Fibroblast of lung (primary cell): ENCODE data around the gene PANK4.

ENCODE experiments used
- EZH2 ChIP-seq: IDR thresholded peaks from 2 replicates; pipeline ENCODE4 v1.5.1; 2012; ENCODE audit warnings: low read length, control low read depth, mild to moderate bottlenecking; ENCODE audit errors: missing control alignments
- TF ChIP-seq, protein P1 (sequence below), 2 donors: IDR thresholded peaks in 1 of 2; conservative IDR thresholded peaks in 1 of 2; 1 replicate in 1 of 2; 2 replicates in 1 of 2; pipeline ENCODE4 v1.5.1; 2011 to 2012; ENCODE audit warnings: low read length in 2 of 2, control low read depth in 1 of 2, inconsistent platforms in 1 of 2, low read depth in 1 of 2, mild to moderate bottlenecking in 1 of 2

DNA sequence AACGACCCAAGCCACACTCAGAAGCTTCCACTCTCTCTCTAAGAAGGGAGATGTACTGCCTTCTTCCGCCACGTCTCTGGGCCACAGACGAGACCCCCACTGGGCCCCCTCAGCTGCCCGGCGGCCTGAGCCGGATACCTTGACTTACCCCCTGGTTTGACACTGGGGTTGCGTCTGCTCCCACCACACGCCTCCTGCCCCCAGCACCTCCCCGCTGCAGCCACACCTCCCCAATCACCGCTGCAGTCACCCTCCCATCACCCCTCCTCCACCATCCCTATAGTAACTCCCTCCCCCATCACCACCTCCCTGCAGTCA, 10.7 kb downstream of the PANK4 start:
- TF ChIP-seq, protein P1, sequence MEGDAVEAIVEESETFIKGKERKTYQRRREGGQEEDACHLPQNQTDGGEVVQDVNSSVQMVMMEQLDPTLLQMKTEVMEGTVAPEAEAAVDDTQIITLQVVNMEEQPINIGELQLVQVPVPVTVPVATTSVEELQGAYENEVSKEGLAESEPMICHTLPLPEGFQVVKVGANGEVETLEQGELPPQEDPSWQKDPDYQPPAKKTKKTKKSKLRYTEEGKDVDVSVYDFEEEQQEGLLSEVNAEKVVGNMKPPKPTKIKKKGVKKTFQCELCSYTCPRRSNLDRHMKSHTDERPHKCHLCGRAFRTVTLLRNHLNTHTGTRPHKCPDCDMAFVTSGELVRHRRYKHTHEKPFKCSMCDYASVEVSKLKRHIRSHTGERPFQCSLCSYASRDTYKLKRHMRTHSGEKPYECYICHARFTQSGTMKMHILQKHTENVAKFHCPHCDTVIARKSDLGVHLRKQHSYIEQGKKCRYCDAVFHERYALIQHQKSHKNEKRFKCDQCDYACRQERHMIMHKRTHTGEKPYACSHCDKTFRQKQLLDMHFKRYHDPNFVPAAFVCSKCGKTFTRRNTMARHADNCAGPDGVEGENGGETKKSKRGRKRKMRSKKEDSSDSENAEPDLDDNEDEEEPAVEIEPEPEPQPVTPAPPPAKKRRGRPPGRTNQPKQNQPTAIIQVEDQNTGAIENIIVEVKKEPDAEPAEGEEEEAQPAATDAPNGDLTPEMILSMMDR (conservative IDR thresholded peaks at IDR 0.05 in 1 of 2, IDR thresholded peaks at IDR 0.05 in 1 of 2; ENCODE audit: low read depth in 1 of 2, low read length in 2 of 2) = no peak
- TF ChIP-seq EZH2 = no peak
